ENCODE data around the gene ADPRH.

The ADPRH gene

GRCh38 chr3:119579366-119580066, at the start of gene ADPRH:
Gene ADPRH, plus strand, starts transcription at chr3:119579492. Its CDS starts 2,678 bp downstream, at chr3:119582170.
- H3K4me1 ChIP-seq (ENCODE audit: insufficient read depth, low read length): no peaks in the 10 kb centered on the region
- no peaks in the 10 kb centered on the region for H3K9me3 ChIP-seq (ENCODE audit: low read length)
- H2AFZ ChIP-seq (ENCODE audit: low read depth, low read length): peak within 1 kb of the TSS; percentile 86
- H3K4me3 ChIP-seq (ENCODE audit: low read length): peak within 1 kb of the TSS; percentile 37
- no peaks in the 10 kb centered on the region for H3K36me3 ChIP-seq (ENCODE audit: insufficient read depth, low read length)
- H3K27me3 ChIP-seq (ENCODE audit: insufficient read depth, low read length): peaks cover 3% of the 10 kb centered on the region

GRCh38 chr3:119529883-119530282, 49.4 kb upstream of the ADPRH start:
- Histone ChIP-seq H2AFZ (ENCODE audit: low read depth, low read length) (no peak overlapping the region), H3K4me1 (ENCODE audit: insufficient read depth, low read length) (no peaks in the 10 kb centered on the region), H3K4me3 (ENCODE audit: low read length) (no peak overlapping the region), H3K36me3 (ENCODE audit: insufficient read depth, low read length) (peaks cover 4% of the 10 kb centered on the region), H3K27me3 (ENCODE audit: insufficient read depth, low read length) (no peaks in the 10 kb centered on the region), H3K9me3 (ENCODE audit: low read length) (no peaks in the 10 kb centered on the region)

DNA sequence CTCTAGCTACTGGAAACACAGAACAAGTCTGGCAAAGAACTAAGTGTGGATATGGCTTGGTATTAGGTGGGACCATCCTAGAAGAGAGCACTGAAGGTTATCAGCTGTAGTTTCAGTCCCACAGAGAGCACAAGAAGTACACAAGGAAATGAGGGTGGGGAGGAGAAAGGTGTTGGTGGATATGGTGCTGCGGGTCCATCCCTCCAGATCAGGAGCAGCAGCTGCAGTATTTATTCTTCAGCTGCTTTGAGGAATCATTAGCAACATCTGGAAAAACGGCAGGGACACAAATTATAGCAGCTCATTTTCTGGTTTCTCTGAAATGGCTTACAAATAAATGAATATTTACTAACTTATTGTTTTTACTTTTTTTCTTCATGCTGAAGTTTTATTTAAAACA, 48.8 kb upstream of the ADPRH start:
- Histone ChIP-seq H3K36me3 (ENCODE audit: insufficient read depth, low read length) (no peaks in the 10 kb centered on the region), H3K27me3 (ENCODE audit: insufficient read depth, low read length) (no peaks in the 10 kb centered on the region), H3K9me3 (ENCODE audit: low read length) (no peaks in the 10 kb centered on the region), H3K4me1 (ENCODE audit: insufficient read depth, low read length) (no peaks in the 10 kb centered on the region), H3K4me3 (ENCODE audit: low read length) (no peak overlapping the region), H2AFZ (ENCODE audit: low read depth, low read length) (no peak overlapping the region)

DNA sequence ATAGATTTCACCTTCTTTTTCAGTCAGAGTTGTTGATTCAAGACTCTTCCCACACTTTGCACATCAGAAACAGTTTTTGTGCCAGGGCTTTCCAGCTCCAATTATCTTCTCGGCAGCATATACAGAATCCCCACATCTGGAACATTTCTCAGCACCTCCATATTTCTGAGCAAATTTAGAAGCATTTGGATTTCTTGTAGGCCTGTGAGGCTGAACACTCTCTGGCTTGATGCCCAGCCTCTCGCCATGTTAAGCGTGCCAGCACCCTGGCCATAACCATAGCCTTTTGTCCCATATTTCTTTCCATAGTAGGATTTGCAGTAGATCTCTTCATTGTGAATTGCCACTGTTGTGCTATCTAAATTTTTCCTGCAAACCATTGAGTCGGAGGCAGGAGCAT, 48.1 kb upstream of the ADPRH start:
- Histone ChIP-seq H3K4me1 (ENCODE audit: insufficient read depth, low read length) (no peaks in the 10 kb centered on the region), H3K36me3 (ENCODE audit: insufficient read depth, low read length) (no peaks in the 10 kb centered on the region), H3K27me3 (ENCODE audit: insufficient read depth, low read length) (no peaks in the 10 kb centered on the region), H3K9me3 (ENCODE audit: low read length) (no peaks in the 10 kb centered on the region), H2AFZ (ENCODE audit: low read depth, low read length) (no peak overlapping the region), H3K4me3 (ENCODE audit: low read length) (no peak overlapping the region)

DNA sequence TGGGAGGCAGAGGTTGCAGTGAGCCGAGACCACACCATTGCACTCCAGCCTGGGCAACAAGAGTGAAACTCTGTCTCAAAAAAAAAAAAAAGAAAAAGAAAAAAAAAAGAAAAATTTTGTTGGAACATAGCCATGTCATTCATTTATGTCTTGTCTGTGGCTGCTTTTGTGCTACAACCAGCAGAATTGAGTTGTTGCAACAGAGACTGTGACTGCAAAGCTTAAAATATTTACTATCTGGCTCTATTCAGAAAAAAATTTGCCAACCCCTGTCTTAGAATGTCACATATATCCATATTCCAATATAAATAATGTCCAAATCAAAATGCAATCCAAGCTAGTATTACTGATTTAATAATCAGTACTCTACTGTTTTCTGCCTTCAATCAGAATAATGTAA, 45.0 kb upstream of the ADPRH start:
- Histone ChIP-seq H3K4me3 (ENCODE audit: low read length) (no peak overlapping the region), H2AFZ (ENCODE audit: low read depth, low read length) (no peak overlapping the region), H3K27me3 (ENCODE audit: insufficient read depth, low read length) (no peaks in the 10 kb centered on the region), H3K4me1 (ENCODE audit: insufficient read depth, low read length) (no peaks in the 10 kb centered on the region), H3K36me3 (ENCODE audit: insufficient read depth, low read length) (no peaks in the 10 kb centered on the region), H3K9me3 (ENCODE audit: low read length) (no peaks in the 10 kb centered on the region)

DNA sequence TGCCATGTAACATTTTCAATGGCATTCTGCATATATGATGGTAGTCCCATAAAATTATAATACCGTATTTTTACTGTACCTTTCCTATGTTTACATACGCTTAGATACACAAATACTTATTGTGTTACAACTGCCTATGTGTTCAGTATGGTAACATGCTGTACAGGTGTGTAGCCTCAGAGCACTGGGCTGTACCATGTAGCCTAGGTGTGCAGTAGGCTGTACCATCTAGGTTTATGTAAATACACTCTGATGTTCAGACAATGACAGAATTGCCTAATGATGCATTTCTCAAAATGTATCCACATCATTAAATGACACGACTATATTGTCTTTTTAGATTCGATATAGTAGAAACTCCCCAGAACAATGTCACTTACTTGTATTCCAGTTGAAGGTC, 42.5 kb upstream of the ADPRH start:
- no peak overlapping the region for H2AFZ ChIP-seq (ENCODE audit: low read depth, low read length)
- no peaks in the 10 kb centered on the region for H3K36me3 ChIP-seq (ENCODE audit: insufficient read depth, low read length)
- no peak overlapping the region for H3K4me3 ChIP-seq (ENCODE audit: low read length)
- no peaks in the 10 kb centered on the region for H3K4me1 ChIP-seq (ENCODE audit: insufficient read depth, low read length)
- no peaks in the 10 kb centered on the region for H3K9me3 ChIP-seq (ENCODE audit: low read length)
- no peaks in the 10 kb centered on the region for H3K27me3 ChIP-seq (ENCODE audit: insufficient read depth, low read length)

GRCh38 chr3:119538772-119539171, 40.5 kb upstream of the ADPRH start:
- Histone ChIP-seq H3K36me3 (ENCODE audit: insufficient read depth, low read length) (no peaks in the 10 kb centered on the region), H2AFZ (ENCODE audit: low read depth, low read length) (no peak overlapping the region), H3K27me3 (ENCODE audit: insufficient read depth, low read length) (no peaks in the 10 kb centered on the region), H3K4me1 (ENCODE audit: insufficient read depth, low read length) (no peaks in the 10 kb centered on the region), H3K4me3 (ENCODE audit: low read length) (no peak overlapping the region), H3K9me3 (ENCODE audit: low read length) (no peaks in the 10 kb centered on the region)

DNA sequence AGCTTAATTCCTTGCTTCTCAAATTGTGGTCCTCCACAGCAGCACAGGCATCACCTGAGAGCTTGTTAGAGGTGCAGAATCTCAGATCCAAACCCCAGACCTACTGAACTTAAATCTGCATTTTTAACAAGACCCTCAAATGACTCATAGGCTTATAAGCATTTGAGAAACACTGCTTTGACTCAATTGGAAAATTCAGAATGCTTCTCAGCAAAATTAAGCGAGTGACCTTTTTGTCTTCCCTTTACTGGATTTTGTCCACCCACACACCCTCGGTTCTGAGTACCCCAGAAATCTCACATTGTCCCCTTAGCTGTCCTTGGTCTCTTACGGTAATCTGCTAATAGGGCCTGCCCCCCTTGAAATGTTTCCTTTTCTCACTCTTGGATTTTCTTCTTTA, 37.7 kb upstream of the ADPRH start:
- H3K4me1 ChIP-seq (ENCODE audit: insufficient read depth, low read length): no peaks in the 10 kb centered on the region
- H3K4me3 ChIP-seq (ENCODE audit: low read length): no peak overlapping the region
- H3K36me3 ChIP-seq (ENCODE audit: insufficient read depth, low read length): no peaks in the 10 kb centered on the region
- no peaks in the 10 kb centered on the region for H3K27me3 ChIP-seq (ENCODE audit: insufficient read depth, low read length)
- H2AFZ ChIP-seq (ENCODE audit: low read depth, low read length): no peak overlapping the region
- H3K9me3 ChIP-seq (ENCODE audit: low read length): no peaks in the 10 kb centered on the region

DNA sequence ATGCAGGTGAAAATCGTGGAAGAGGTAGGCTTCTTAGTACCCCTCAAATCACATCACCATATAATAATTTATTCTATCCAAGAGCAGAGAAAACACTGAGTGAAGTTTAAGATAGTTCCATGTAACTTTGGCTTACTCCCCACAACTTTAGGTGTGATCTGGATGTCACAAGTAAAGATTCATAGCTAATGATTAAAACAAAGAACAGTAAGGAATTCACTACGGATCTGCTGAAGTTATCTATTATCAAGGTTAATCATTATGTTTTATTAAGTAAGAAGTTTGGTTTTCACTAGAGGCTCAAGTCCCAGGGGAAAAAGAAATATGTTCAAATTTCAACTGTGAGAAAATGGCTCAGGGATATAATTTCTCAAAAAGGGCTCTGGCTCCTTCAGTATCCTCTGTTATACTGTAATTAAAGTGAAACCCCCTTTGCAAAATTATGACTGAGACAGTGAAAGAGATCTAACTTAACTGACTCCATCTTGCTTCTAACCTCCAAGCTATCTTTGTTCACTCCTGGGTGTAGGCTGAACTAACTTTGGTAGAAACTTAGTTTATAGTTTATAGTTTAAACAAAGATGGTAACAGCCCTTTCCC, 37.0 kb upstream of the ADPRH start:
- H3K27me3 ChIP-seq (ENCODE audit: insufficient read depth, low read length): no peaks in the 10 kb centered on the region
- H3K4me3 ChIP-seq (ENCODE audit: low read length): no peak overlapping the region
- no peaks in the 10 kb centered on the region for H3K4me1 ChIP-seq (ENCODE audit: insufficient read depth, low read length)
- no peaks in the 10 kb centered on the region for H3K9me3 ChIP-seq (ENCODE audit: low read length)
- H2AFZ ChIP-seq (ENCODE audit: low read depth, low read length): no peak overlapping the region
- no peaks in the 10 kb centered on the region for H3K36me3 ChIP-seq (ENCODE audit: insufficient read depth, low read length)

GRCh38 chr3:119543147-119543546, 36.1 kb upstream of the ADPRH start:
- H3K4me1 ChIP-seq (ENCODE audit: insufficient read depth, low read length): no peaks in the 10 kb centered on the region
- no peak overlapping the region for H3K4me3 ChIP-seq (ENCODE audit: low read length)
- no peaks in the 10 kb centered on the region for H3K9me3 ChIP-seq (ENCODE audit: low read length)
- H3K36me3 ChIP-seq (ENCODE audit: insufficient read depth, low read length): no peaks in the 10 kb centered on the region
- no peak overlapping the region for H2AFZ ChIP-seq (ENCODE audit: low read depth, low read length)
- H3K27me3 ChIP-seq (ENCODE audit: insufficient read depth, low read length): no peaks in the 10 kb centered on the region

DNA sequence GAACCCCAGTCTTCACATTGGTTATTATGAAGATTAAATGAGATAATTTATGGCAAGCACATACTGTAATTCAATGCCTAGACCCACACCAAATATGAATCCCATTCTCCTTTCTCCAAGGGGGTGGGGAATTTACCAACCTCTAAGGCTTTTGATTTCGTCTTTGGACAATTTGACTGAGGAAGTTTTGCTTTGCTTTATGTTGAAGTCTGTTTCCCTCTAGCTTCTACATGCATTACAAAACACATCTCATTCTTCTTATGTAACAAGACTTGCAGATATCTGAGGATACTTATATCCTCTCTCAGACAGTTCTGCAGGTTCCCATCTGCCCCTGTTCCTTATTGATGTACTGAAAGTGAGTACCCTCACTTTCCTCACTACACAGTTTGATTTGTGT, 32.1 kb upstream of the ADPRH start:
- H2AFZ ChIP-seq (ENCODE audit: low read depth, low read length): no peak overlapping the region
- no peaks in the 10 kb centered on the region for H3K36me3 ChIP-seq (ENCODE audit: insufficient read depth, low read length)
- H3K9me3 ChIP-seq (ENCODE audit: low read length): no peaks in the 10 kb centered on the region
- H3K4me1 ChIP-seq (ENCODE audit: insufficient read depth, low read length): no peaks in the 10 kb centered on the region
- no peak overlapping the region for H3K4me3 ChIP-seq (ENCODE audit: low read length)
- no peaks in the 10 kb centered on the region for H3K27me3 ChIP-seq (ENCODE audit: insufficient read depth, low read length)

DNA sequence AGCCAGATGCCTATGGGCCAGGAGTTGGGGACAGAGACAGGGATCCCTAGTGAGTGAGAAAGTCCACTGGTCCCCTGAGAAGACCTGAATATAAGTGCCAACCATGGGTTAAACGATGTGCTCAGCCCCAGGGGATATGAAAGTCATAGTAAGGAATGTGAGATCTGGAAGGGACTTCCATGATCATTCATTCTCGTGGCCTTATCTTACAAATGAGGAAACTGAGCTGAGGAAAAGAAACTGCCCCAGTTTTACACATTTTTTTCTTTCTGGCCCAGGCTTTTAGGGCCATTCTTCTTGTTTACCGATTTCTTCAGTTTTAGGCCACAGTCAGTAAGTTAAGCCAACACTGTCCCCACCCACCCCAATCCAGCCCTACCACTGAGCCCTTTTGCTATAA, 31.0 kb upstream of the ADPRH start:
- Histone ChIP-seq H3K36me3 (ENCODE audit: insufficient read depth, low read length) (no peaks in the 10 kb centered on the region), H3K4me3 (ENCODE audit: low read length) (no peak overlapping the region), H3K4me1 (ENCODE audit: insufficient read depth, low read length) (no peaks in the 10 kb centered on the region), H3K9me3 (ENCODE audit: low read length) (no peaks in the 10 kb centered on the region), H3K27me3 (ENCODE audit: insufficient read depth, low read length) (no peaks in the 10 kb centered on the region), H2AFZ (ENCODE audit: low read depth, low read length) (no peak overlapping the region)

DNA sequence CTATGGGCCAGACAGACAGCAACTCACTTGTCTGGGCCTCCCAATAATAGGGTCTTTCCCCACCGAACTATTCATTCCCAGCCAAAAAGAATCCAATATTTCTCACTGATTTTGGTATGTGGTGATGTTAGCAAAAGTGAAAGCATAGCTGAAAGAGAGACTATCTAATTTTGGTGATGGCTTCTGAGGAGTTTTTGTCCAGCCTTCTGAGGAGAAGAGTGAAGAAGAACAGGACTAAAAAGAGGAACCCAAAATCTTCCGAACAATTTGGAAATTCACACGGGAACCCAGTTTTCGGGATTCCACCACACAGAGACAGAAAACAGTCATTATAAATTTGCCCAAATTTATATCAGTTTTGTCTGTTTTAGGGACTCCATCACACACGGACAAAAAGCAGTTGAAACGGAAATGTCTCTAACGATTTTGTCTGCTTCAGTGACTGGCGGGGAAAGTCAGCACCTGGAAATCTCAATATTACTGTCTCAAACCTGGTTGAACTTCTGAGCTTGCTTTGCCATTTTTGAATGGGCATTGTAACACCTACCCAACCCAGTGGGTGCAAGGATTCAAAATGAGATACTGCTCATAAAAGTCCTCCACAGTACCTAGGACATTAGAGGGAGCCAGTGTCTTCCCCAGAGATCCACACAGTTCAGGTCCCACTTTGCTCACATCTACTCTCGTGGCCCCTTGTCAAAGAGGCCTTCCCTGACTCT, 28.9 kb upstream of the ADPRH start:
- H3K27me3 ChIP-seq (ENCODE audit: insufficient read depth, low read length): peaks cover 1% of the 10 kb centered on the region
- no peaks in the 10 kb centered on the region for H3K4me1 ChIP-seq (ENCODE audit: insufficient read depth, low read length)
- no peaks in the 10 kb centered on the region for H3K9me3 ChIP-seq (ENCODE audit: low read length)
- no peak overlapping the region for H2AFZ ChIP-seq (ENCODE audit: low read depth, low read length)
- H3K4me3 ChIP-seq (ENCODE audit: low read length): no peak overlapping the region
- H3K36me3 ChIP-seq (ENCODE audit: insufficient read depth, low read length): no peaks in the 10 kb centered on the region
